ENCODE results near the gene PPM1D.

The PPM1D gene

DNA sequence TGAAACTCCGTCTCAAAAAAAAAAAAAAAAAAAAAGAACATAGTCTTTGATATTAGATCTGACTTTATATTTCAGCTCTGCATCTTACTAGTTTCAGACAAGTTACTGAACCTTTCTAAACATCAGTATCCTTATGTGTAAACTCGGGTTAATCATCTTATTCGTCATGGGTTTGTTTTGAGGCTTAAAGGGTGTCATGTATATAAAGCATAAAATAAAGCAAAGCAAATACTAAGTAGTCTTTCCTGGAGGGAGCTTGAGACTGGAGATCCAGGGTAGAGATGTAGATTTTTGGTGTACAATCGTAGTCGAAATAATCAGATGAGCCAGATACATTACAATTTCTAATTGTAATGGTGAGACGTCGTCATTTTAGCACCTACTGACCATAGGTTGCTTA, 85.4 kb downstream of the PPM1D start:
- no peak for TF ChIP-seq CTCF (IDR thresholded peaks at IDR 0.05; ENCODE audit: control insufficient read depth, insufficient read depth, low read depth, low read length, missing control alignments)
- no peak overlapping the region for H3K4me3 ChIP-seq (ENCODE audit: control insufficient read depth, low read depth, low read length)
- DNase-seq (ENCODE audit: low read depth): no peak

GRCh38 chr17:60695960-60696359, 96.0 kb downstream of the PPM1D start:
- DNase-seq (ENCODE audit: low read depth): no peak
- H3K4me3 ChIP-seq (ENCODE audit: control insufficient read depth, low read depth, low read length): no peak overlapping the region
- no peak for TF ChIP-seq CTCF (IDR thresholded peaks at IDR 0.05; ENCODE audit: control insufficient read depth, insufficient read depth, low read depth, low read length, missing control alignments)

DNA sequence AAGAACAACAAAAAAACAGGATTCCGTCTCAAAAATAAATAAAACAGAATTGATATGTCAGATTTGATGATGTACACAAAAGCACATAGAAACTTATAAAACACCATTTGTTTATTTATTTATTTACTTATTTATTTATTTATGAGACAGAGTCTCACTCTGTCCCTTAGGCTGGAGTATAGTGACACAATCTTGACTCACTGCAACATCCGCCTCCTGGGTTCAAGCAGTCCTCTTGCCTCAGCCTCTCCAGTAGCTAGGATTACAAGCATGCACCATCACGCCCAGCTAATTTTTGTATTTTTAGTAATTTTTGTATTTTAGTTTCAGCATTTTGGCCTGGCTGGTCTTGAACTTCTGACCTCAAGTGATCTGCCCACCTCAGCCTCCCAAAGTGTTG, 99.1 kb downstream of the PPM1D start:
- H3K4me3 ChIP-seq (ENCODE audit: control insufficient read depth, low read depth, low read length): no peak overlapping the region
- no peak for TF ChIP-seq CTCF (IDR thresholded peaks at IDR 0.05; ENCODE audit: control insufficient read depth, insufficient read depth, low read depth, low read length, missing control alignments)
- DNase-seq (ENCODE audit: low read depth): no peak

- no peak for TF ChIP-seq CTCF (IDR thresholded peaks at IDR 0.05; ENCODE audit: control insufficient read depth, insufficient read depth, low read depth, low read length, missing control alignments)
Measured at GRCh38 chr17:60704170-60704569, 104.2 kb downstream of the PPM1D start.

DNA sequence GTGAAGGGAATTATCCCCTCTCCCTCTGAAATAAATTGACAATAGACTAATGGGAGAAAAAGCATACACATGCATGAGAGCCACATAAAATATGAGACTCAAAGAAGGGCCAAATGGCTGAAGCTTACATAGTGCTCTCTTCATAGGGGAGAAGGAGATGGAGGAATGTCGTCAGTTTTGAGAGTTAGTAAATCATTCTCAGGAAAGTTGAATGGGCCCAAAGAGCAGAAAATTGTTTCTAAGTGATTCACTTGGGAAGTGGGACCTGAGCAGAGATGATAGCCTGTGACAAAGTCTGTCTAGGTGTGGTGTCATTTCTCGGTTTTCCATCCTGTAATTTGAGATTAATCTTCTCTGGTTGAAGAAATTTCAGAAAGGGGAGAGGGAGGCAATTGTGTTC, 112.7 kb downstream of the PPM1D start:
- no peak for DNase-seq (ENCODE audit: low read depth)
- no peak overlapping the region for H3K4me3 ChIP-seq (ENCODE audit: control insufficient read depth, low read depth, low read length)
- no peak for TF ChIP-seq CTCF (IDR thresholded peaks at IDR 0.05; ENCODE audit: control insufficient read depth, insufficient read depth, low read depth, low read length, missing control alignments)

More at GRCh38 chr17:60704170-60704569, 104.2 kb downstream of the PPM1D start:
- H3K4me3 ChIP-seq (ENCODE audit: control insufficient read depth, low read depth, low read length): no peak overlapping the region
- no peak for DNase-seq (ENCODE audit: low read depth)

GRCh38 chr17:60713608-60714007, 113.6 kb downstream of the PPM1D start:
- no peak for TF ChIP-seq CTCF (IDR thresholded peaks at IDR 0.05; ENCODE audit: control insufficient read depth, insufficient read depth, low read depth, low read length, missing control alignments)
- DNase-seq (ENCODE audit: low read depth): no peak
- no peak overlapping the region for H3K4me3 ChIP-seq (ENCODE audit: control insufficient read depth, low read depth, low read length)
